ENCODE data around the gene TACR1. TPM values are rescaled to one million over a fixed set of nuclear protein-coding genes. Genes with fewer than 3 reads are reported as not detected.

Gene TACR1
- total and polyA plus RNA-seq, 5 experiments from 2014 or later: 0.14 TPM; not detected in 4

GRCh38 chr2:75047189-75047991 is 151.9 kb downstream of the TACR1 start:
- Mint-ChIP-seq H3K27me3 (no peaks in the 10 kb centered on the region), H3K4me3 (no peak overlapping the region), H3K36me3 (peaks cover 0 to 17% (median 7%) of the 10 kb centered on the region in 3 donors), H3K4me1 (no peaks in the 10 kb centered on the region), H3K27ac (no peak overlapping the region), H3K9me3 (no peaks in the 10 kb centered on the region)
- no peak for DNase-seq
- POLR2A ChIA-PET: no interaction called here
- ATAC-seq: no peak

GRCh38 chr2:75045526-75046050 is 153.7 kb downstream of the TACR1 start:
- Mint-ChIP-seq H3K36me3 (peaks cover 0 to 15% (median 7%) of the 10 kb centered on the region in 3 donors), H3K27me3 (no peaks in the 10 kb centered on the region), H3K4me3 (no peak overlapping the region), H3K4me1 (peaks cover 0 to 2% (median 0%) of the 10 kb centered on the region in 4 donors), H3K9me3 (no peaks in the 10 kb centered on the region), H3K27ac (no peak overlapping the region)
- DNase-seq (no peak), ATAC-seq (no peak)
- POLR2A ChIA-PET: no interaction called here

DNA sequence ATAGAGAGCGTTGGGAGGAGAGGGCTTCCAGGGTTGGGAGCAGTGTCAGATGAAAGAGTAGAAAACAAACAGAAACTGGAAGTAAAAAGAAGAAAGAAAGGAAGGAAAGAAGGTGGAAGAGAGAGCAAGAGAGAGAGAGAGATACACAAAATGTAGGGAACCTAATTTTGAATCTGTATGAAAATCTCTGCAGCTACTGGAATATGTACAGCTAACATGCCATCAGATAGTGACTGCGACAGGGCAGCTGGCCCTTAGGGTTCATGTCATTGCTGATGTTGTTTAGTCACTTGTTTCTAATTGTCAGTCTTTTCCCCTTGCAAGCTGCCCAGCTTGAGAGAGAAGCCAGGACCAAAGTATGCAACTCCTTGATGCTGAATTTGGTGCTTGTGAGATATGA is 155.0 kb downstream of the TACR1 start:
- no peaks in the 10 kb centered on the region for H3K27me3 Mint-ChIP-seq

DNA sequence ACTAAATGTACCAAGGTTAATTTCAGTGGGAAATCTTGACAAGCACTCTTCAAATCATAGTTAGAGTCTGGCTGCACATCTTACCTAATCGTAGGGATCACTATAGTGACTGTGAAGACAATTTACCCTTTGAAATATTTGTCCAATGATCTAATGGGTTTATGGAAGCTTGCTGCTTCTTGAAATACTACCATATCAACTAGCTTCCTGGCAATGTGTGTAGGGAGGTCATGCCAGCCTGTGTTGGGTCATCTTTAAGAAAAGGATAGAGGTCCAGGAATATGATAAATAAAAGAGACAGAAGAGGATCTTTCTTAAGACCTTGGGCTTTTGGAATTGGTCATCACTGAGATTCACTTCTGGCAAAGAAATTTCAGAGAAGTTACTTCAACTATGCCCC is 156.5 kb downstream of the TACR1 start:
- DNase-seq (no peak), ATAC-seq (no peak)
- no peaks in the 10 kb centered on the region for H3K9me3 Mint-ChIP-seq
- H3K4me3 Mint-ChIP-seq: no peak overlapping the region
- H3K27me3 Mint-ChIP-seq: no peaks in the 10 kb centered on the region
- peaks cover 0 to 11% (median 4%) of the 10 kb centered on the region in 3 donors for H3K36me3 Mint-ChIP-seq
- H3K27ac Mint-ChIP-seq: no peak overlapping the region
- peaks cover 0 to 2% (median 0%) of the 10 kb centered on the region in 4 donors for H3K4me1 Mint-ChIP-seq
- POLR2A ChIA-PET: no interaction called here

More for the DNA sequence above, 155.0 kb downstream of the TACR1 start:
- Mint-ChIP-seq H3K36me3 (peaks cover 0 to 13% (median 7%) of the 10 kb centered on the region in 3 donors), H3K27ac (peak overlapping the region in 1 of 10 donors; percentile 14), H3K9me3 (no peaks in the 10 kb centered on the region), H3K4me3 (no peak overlapping the region), H3K4me1 (peaks cover 0 to 2% (median 0%) of the 10 kb centered on the region in 4 donors)
- POLR2A ChIA-PET: no interaction called here
- no peak for ATAC-seq
- DNase-seq: no peak

- H3K36me3 Mint-ChIP-seq: peaks cover 0 to 11% (median 4%) of the 10 kb centered on the region in 3 donors
- no peaks in the 10 kb centered on the region for H3K27me3 Mint-ChIP-seq
- POLR2A ChIA-PET: no interaction called here
- no peak for DNase-seq
- no peak for ATAC-seq
- H3K4me1 Mint-ChIP-seq: peaks cover 0 to 2% (median 0%) of the 10 kb centered on the region in 4 donors
- H3K27ac Mint-ChIP-seq: no peak overlapping the region
- H3K9me3 Mint-ChIP-seq: no peaks in the 10 kb centered on the region
- peak overlapping the region in 1 of 10 donors; percentile 30 for H3K4me3 Mint-ChIP-seq
Measured at GRCh38 chr2:75041731-75042600, 157.4 kb downstream of the TACR1 start.

DNA sequence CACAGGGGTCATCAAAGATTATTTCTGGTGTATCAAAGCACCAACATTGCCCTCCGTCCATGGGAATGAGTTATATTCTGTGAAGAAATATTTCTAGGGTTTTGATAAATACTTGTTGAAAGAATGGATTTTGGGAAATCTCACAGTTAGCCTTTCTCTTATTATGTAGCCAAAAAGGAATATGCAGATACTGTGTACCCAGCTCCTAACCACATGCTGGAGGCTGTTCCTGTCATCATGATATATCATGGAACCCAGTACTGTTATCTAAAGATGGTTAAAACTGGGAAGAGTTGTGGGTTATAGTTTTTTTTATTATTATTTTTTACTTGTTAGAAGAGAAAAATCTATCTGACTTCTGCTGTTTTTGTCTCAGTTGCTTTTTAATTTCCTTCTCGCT is 158.1 kb downstream of the TACR1 start:
- POLR2A ChIA-PET: no interaction called here
- H3K36me3 Mint-ChIP-seq: peaks cover 0 to 12% (median 4%) of the 10 kb centered on the region in 3 donors
- no peaks in the 10 kb centered on the region for H3K27me3 Mint-ChIP-seq
- DNase-seq (no peak), ATAC-seq (no peak)
- H3K4me3 Mint-ChIP-seq: no peak overlapping the region
- H3K27ac Mint-ChIP-seq: no peak overlapping the region
- no peaks in the 10 kb centered on the region for H3K9me3 Mint-ChIP-seq
- H3K4me1 Mint-ChIP-seq: peaks cover 0 to 2% (median 0%) of the 10 kb centered on the region in 4 donors

GRCh38 chr2:75035444-75036353 is 163.6 kb downstream of the TACR1 start:
- ATAC-seq (no peak), DNase-seq (no peak)
- Mint-ChIP-seq H3K4me3 (no peak overlapping the region), H3K4me1 (peaks cover 0 to 4% (median 1%) of the 10 kb centered on the region in 4 donors), H3K9me3 (no peaks in the 10 kb centered on the region), H3K27ac (no peak overlapping the region), H3K36me3 (peaks cover 0 to 5% (median 0%) of the 10 kb centered on the region in 3 donors), H3K27me3 (no peaks in the 10 kb centered on the region)
- POLR2A ChIA-PET: no interaction called here

GRCh38 chr2:75033516-75033915 is 165.8 kb downstream of the TACR1 start:
- Mint-ChIP-seq H3K27ac (no peak overlapping the region), H3K27me3 (no peaks in the 10 kb centered on the region), H3K4me3 (no peak overlapping the region), H3K36me3 (peaks cover 0 to 5% (median 0%) of the 10 kb centered on the region in 3 donors), H3K4me1 (peaks cover 0 to 4% (median 1%) of the 10 kb centered on the region in 4 donors), H3K9me3 (no peaks in the 10 kb centered on the region)
- no peak for ATAC-seq
- POLR2A ChIA-PET: no interaction called here
- DNase-seq: no peak

- Mint-ChIP-seq H3K4me1 (peaks cover 0 to 4% (median 1%) of the 10 kb centered on the region in 4 donors), H3K36me3 (peaks cover 0 to 5% (median 0%) of the 10 kb centered on the region in 3 donors), H3K4me3 (no peak overlapping the region), H3K27ac (no peak overlapping the region), H3K9me3 (no peaks in the 10 kb centered on the region), H3K27me3 (no peaks in the 10 kb centered on the region)
- ATAC-seq (no peak), DNase-seq (no peak)
- POLR2A ChIA-PET: no interaction called here
Measured at GRCh38 chr2:75031906-75032803, 167.2 kb downstream of the TACR1 start.

- Mint-ChIP-seq H3K27me3 (no peaks in the 10 kb centered on the region), H3K9me3 (no peaks in the 10 kb centered on the region), H3K4me1 (peaks cover 0 to 5% (median 2%) of the 10 kb centered on the region in 4 donors), H3K36me3 (peaks cover 0 to 2% (median 0%) of the 10 kb centered on the region in 3 donors), H3K27ac (no peak overlapping the region), H3K4me3 (no peak overlapping the region)
- no peak for ATAC-seq
- POLR2A ChIA-PET: no interaction called here
- DNase-seq: no peak
Measured at GRCh38 chr2:75031171-75031570, 168.1 kb downstream of the TACR1 start.

- POLR2A ChIA-PET: no interaction called here
Measured at GRCh38 chr2:75030218-75031009, 168.9 kb downstream of the TACR1 start.

More at GRCh38 chr2:75030218-75031009, 168.9 kb downstream of the TACR1 start:
- Mint-ChIP-seq H3K4me3 (no peak overlapping the region), H3K27ac (peak overlapping the region in 1 of 10 donors; percentile 28), H3K27me3 (no peaks in the 10 kb centered on the region), H3K36me3 (peaks cover 0 to 2% (median 0%) of the 10 kb centered on the region in 3 donors), H3K9me3 (no peaks in the 10 kb centered on the region), H3K4me1 (peaks cover 0 to 5% (median 2%) of the 10 kb centered on the region in 4 donors)
- DNase-seq: no peak
- ATAC-seq: no peak

Measured in naive thymus-derived CD8-positive, alpha-beta T cell (primary cell).